Lower leg skin (tissue), 3 donors: Measurements from ENCODE around the gene PEX14.

ENCODE experiments used
- CTCF ChIP-seq, 3 donors: fragments of 450-650 bp; IDR thresholded peaks; one replicate each; pipeline ENCODE4 v1.5.1; 2016; ENCODE audit warnings: antibody characterized with exemption in 3 of 3, mild to moderate bottlenecking in 3 of 3, moderate library complexity in 2 of 3
- POLR2A ChIP-seq, 2 donors: fragments of 450-650 bp; IDR thresholded peaks; one replicate each; pipeline ENCODE4 v1.6.1; 2016 to 2017; ENCODE audit warnings: antibody characterized with exemption in 2 of 2, mild to moderate bottlenecking in 1 of 2, moderate library complexity in 1 of 2

GRCh38 chr1:10449751-10450150 lies 25.0 kb upstream of the PEX14 start, which contains the start of gene CORT:
- no peak for TF ChIP-seq CTCF (IDR thresholded peaks at IDR 0.05)
- TF ChIP-seq POLR2A (IDR thresholded peaks at IDR 0.05) = no peak
